HEK293 (cell line): ENCODE data around the gene CCDC27.

Source experiments
- BCL11A ChIP-seq: fragments of 450-650 bp; formaldehyde crosslinking; IDR thresholded peaks from 2 replicates; pipeline ENCODE4 v1.5.1; 2016; ENCODE audit warnings: low read depth, missing biosample characterization, missing genetic modification characterization
- CTCF ChIP-seq: fragments of 450-650 bp; formaldehyde crosslinking; IDR thresholded peaks from 2 replicates; pipeline ENCODE4 v1.5.1; 2016; ENCODE audit warnings: missing biosample characterization, missing genetic modification characterization
- HOXC10 ChIP-seq: sonication (generic); formaldehyde crosslinking; IDR thresholded peaks from 2 replicates; pipeline ENCODE4 v1.8.1; 2023; ENCODE audit warnings: mild to moderate bottlenecking, missing genetic modification reagents
- YY1 ChIP-seq: fragments of 450-650 bp; formaldehyde crosslinking; IDR thresholded peaks from 2 replicates; pipeline ENCODE4 v1.5.1; 2018; ENCODE audit warnings: missing biosample characterization, missing genetic modification characterization
- ZEB2 ChIP-seq: fragments of 450-650 bp; formaldehyde crosslinking; IDR thresholded peaks from 2 replicates; pipeline ENCODE4 v1.5.1; 2016; ENCODE audit warnings: missing biosample characterization, missing genetic modification characterization
- ZNF157 ChIP-seq: fragments of 450-650 bp; formaldehyde crosslinking; IDR thresholded peaks from 2 replicates; pipeline ENCODE4 v1.5.1; 2016; ENCODE audit warnings: missing biosample characterization, missing genetic modification characterization
- ZNF184 ChIP-seq: fragments of 450-650 bp; IDR thresholded peaks from 2 replicates; pipeline ENCODE4 v1.5.1; 2018; ENCODE audit warnings: missing biosample characterization, mild to moderate bottlenecking, missing genetic modification characterization
- ZNF280D ChIP-seq: fragments of 450-650 bp; formaldehyde crosslinking; IDR thresholded peaks from 2 replicates; pipeline ENCODE4 v1.5.1; 2016; ENCODE audit warnings: missing biosample characterization, missing genetic modification characterization
- ZNF585B ChIP-seq: fragments of 450-650 bp; formaldehyde crosslinking; IDR thresholded peaks from 2 replicates; pipeline ENCODE4 v1.5.1; 2016; ENCODE audit warnings: missing biosample characterization, missing genetic modification characterization
- ZNF621 ChIP-seq: fragments of 450-650 bp; formaldehyde crosslinking; IDR thresholded peaks from 2 replicates; pipeline ENCODE4 v1.5.1; 2017; ENCODE audit warnings: missing biosample characterization, missing genetic modification characterization
- ZNF830 ChIP-seq: fragments of 450-650 bp; IDR thresholded peaks from 2 replicates; pipeline ENCODE4 v1.5.0; 2018; ENCODE audit warnings: missing biosample characterization, missing genetic modification characterization, low read depth, mild to moderate bottlenecking, moderate library complexity

GRCh38 chr1:3778590-3779264 lies 26.5 kb downstream of the CCDC27 start:
- TF ChIP-seq ZNF585B (tag by site-specific recombination) (no peak), ZNF157 (tag by site-specific recombination) (no peak), ZNF621 (tag by site-specific recombination) (no peak), YY1 (tag by site-specific recombination) (no peak), CTCF (tag by site-specific recombination) (no peak), ZNF280D (tag by site-specific recombination) (no peak), ZNF830 (tag by site-specific recombination) (no peak), BCL11A (tag by site-specific recombination) (no peak), ZNF184 (tag by site-specific recombination) (no peak), HOXC10 (no peak), ZEB2 (tag by site-specific recombination) (no peak)
